Measurements from ENCODE around the gene EGFLAM.

- TF ChIP-seq CTCF (IDR thresholded peaks at IDR 0.05), result no peak
- no peak for TF ChIP-seq POLR2A (IDR thresholded peaks at IDR 0.05; ENCODE audit: low read depth)
Observed at GRCh38 chr5:38287124-38287523, 28.8 kb downstream of the EGFLAM start.

All from esophagus muscularis mucosa (tissue), 3 donors.